ENCODE results near the gene TP63.

GRCh38 chr3:189588070-189588469, 43.1 kb upstream of the TP63 start:
- no peak for TF ChIP-seq POLR2AphosphoS5 (IDR thresholded peaks at IDR 0.05; ENCODE audit: low read depth, low read length)
- TF ChIP-seq TAF1 (IDR thresholded peaks at IDR 0.05; ENCODE audit: low read depth, low read length), result no peak
- no peak for TF ChIP-seq POLR2A (IDR thresholded peaks at IDR 0.05; ENCODE audit: low read depth, low read length)

All from GM12891 (cell line).